ENCODE measurements around the gene PSMB7.

PSMB7 gene

DNA sequence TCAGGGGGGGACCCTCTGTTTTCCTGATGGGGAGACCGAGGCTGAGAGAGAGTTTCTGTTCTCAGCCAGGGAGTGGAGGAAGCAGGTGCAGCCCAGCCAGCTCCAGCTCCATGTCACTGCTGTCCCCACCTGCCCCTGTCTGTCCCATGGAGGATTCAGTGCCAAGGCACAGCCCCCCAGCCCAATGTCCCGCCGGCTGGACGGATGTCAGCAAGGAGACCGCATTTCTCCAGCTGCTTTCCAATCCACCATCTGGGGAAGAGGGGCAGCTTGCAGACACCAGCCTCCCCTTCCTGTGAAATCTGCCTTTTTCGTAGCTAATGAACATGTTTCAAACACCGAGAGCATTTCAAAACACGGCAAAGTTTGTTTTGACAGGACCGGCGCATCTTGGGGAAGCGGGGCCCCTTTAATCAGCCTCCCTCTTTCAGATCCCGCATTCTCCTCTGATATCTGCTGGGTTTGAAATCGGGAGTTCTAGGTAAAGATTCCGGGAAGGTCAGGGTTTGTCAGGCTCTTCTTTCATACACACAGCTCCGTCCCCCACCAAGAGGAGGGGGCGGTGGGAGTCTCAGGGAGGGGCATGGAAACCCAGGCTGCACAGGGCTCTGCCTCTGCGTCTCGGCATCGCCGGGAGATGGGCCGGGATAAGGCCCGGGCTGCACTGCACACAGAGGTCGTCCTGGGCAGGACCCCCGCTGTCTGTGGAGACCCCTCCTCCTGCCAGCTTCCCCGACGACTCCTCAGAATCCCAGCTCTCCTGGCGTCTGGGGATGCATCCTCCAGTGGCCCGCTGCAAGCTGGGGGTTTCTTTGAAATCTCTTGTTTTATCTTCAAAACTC lies 82.7 kb downstream of the PSMB7 start:
- TF ChIP-seq, protein P1, sequence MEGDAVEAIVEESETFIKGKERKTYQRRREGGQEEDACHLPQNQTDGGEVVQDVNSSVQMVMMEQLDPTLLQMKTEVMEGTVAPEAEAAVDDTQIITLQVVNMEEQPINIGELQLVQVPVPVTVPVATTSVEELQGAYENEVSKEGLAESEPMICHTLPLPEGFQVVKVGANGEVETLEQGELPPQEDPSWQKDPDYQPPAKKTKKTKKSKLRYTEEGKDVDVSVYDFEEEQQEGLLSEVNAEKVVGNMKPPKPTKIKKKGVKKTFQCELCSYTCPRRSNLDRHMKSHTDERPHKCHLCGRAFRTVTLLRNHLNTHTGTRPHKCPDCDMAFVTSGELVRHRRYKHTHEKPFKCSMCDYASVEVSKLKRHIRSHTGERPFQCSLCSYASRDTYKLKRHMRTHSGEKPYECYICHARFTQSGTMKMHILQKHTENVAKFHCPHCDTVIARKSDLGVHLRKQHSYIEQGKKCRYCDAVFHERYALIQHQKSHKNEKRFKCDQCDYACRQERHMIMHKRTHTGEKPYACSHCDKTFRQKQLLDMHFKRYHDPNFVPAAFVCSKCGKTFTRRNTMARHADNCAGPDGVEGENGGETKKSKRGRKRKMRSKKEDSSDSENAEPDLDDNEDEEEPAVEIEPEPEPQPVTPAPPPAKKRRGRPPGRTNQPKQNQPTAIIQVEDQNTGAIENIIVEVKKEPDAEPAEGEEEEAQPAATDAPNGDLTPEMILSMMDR (IDR thresholded peaks at IDR 0.05; ENCODE audit: insufficient read depth, low read length, poor library complexity, severe bottlenecking): no peak
- Histone ChIP-seq H3K4me3 (replicated peaks; ENCODE audit: low read depth, low read length) (no peak overlapping the region), H3K36me3 (ENCODE audit: control insufficient read depth, insufficient read depth, low read length) (peaks cover 62% of the 10 kb centered on the region), H3K27me3 (replicated peaks; ENCODE audit: control insufficient read depth, insufficient read depth, low read length) (no peaks in the 10 kb centered on the region)
- no peak for DNase-seq (ENCODE audit: extremely low read depth, insufficient read length)

DNA sequence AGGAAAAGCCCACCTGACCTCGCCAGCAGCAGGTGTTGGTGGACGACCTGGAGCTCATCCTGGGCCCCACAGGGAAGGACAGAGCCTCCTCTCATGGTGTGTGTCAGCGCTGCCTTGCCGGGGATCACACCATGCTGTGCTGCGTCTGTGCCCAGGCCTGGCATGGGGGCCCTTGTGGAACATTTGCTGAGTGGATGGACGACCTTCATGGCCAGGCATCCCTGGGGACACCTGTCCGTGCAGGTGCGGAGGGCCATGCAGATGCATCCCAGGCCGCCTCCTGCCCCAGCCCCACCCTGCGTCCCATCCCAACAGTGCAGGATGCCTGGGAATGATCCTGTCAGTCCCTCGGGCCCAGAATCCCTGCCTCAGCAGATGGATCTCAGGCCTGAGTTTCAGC lies 83.7 kb downstream of the PSMB7 start:
- no peak overlapping the region for H3K4me3 ChIP-seq (replicated peaks; ENCODE audit: low read depth, low read length)
- no peaks in the 10 kb centered on the region for H3K27me3 ChIP-seq (replicated peaks; ENCODE audit: control insufficient read depth, insufficient read depth, low read length)
- DNase-seq (ENCODE audit: extremely low read depth, insufficient read length): no peak
- TF ChIP-seq, protein P1 (IDR thresholded peaks at IDR 0.05; ENCODE audit: insufficient read depth, low read length, poor library complexity, severe bottlenecking): no peak
- H3K36me3 ChIP-seq (ENCODE audit: control insufficient read depth, insufficient read depth, low read length): peaks cover 66% of the 10 kb centered on the region

DNA sequence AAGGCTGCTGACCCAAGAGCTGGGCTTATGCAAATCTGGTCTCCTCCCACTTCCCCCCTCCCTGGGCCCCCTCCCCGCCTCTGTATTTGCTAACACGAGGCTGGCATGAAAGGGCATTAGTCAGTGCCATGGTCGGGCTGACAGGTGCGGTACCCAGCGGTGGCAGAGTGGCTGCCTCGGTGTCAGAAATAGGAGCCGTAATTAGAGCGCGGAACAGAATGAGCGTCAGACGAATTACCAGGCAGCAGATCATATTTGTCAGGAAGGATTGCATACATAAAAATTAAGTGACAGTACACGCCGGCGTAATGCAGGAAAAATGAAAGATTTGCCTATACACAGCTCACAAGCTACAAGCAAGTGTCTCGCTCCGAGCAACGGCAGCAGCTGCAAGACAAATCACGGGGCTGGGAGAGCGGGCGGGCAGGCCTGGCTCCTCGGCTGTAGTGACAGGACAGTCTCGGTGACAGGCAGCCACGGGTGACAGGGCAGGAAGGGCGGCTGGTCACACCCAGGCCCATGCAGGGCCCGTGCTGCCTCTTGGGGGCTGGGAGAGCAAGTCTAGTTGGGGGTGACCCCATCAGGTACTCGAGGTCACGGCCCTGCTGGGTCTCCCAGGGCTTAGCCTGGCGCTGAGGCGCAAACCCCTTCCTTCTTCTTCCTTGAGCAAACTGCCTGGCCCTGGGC lies 85.1 kb downstream of the PSMB7 start:
- H3K4me3 ChIP-seq (replicated peaks; ENCODE audit: low read depth, low read length): no peak overlapping the region
- DNase-seq (ENCODE audit: extremely low read depth, insufficient read length): no peak
- H3K36me3 ChIP-seq (ENCODE audit: control insufficient read depth, insufficient read depth, low read length): peaks cover 77% of the 10 kb centered on the region
- H3K27me3 ChIP-seq (replicated peaks; ENCODE audit: control insufficient read depth, insufficient read depth, low read length): no peaks in the 10 kb centered on the region
- TF ChIP-seq, protein P1 (IDR thresholded peaks at IDR 0.05; ENCODE audit: insufficient read depth, low read length, poor library complexity, severe bottlenecking): no peak

DNA sequence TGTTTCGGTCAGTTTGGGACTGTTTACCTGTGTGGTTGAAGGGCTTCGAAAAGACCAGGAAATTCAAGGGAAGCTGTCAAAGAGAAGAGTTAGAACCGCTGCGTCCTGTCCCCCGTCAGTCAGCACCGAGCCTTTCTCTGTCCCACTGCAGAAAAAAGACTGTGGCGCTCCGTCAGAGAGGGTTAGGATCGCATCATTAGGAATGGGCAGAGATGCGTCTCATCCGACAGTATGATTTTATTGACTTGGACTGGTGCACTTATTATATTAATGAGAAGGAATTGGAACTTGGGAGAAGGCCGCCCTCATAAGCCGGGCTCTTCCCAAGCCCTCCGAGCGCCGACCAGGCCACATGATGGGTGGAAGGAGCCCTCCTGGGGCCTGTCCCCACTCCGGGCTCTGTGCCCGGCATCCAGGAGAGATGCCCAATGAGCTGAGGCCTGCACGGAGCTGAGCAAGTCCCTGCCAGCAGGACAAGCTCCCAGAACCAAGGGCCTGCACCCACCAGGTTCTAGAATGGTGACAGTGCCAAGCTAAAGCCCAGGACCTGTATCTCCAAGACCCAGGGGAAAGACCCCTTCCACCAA lies 85.9 kb downstream of the PSMB7 start:
- TF ChIP-seq, protein P1 (IDR thresholded peaks at IDR 0.05; ENCODE audit: insufficient read depth, low read length, poor library complexity, severe bottlenecking): no peak
- peaks cover 74% of the 10 kb centered on the region for H3K36me3 ChIP-seq (ENCODE audit: control insufficient read depth, insufficient read depth, low read length)
- DNase-seq (ENCODE audit: extremely low read depth, insufficient read length): no peak
- H3K27me3 ChIP-seq (replicated peaks; ENCODE audit: control insufficient read depth, insufficient read depth, low read length): no peaks in the 10 kb centered on the region
- H3K4me3 ChIP-seq (replicated peaks; ENCODE audit: low read depth, low read length): no peak overlapping the region

DNA sequence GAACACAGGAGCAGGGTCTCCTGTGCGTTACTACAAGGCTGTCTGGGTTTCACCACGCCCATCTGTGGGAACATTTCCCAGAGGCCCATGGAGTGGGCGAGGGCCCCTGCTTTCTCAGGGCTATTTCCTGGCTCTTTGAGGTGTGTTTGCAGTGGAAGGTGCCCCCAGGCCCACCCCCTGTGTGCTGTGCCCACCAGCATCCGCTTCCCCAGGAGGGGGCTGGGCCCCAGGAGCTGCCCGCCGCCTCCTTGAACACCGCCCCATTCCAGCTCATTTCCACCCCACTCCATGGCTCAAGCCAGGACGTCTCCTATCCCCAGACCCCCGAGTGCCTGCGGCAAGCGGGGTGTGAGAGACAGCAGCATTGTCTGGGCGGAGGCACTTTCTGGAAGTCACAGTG lies 87.0 kb downstream of the PSMB7 start:
- H3K4me3 ChIP-seq (replicated peaks; ENCODE audit: low read depth, low read length): no peak overlapping the region
- peaks cover 80% of the 10 kb centered on the region for H3K36me3 ChIP-seq (ENCODE audit: control insufficient read depth, insufficient read depth, low read length)
- TF ChIP-seq, protein P1 (IDR thresholded peaks at IDR 0.05; ENCODE audit: insufficient read depth, low read length, poor library complexity, severe bottlenecking): no peak
- no peak for DNase-seq (ENCODE audit: extremely low read depth, insufficient read length)
- no peaks in the 10 kb centered on the region for H3K27me3 ChIP-seq (replicated peaks; ENCODE audit: control insufficient read depth, insufficient read depth, low read length)
